ENCODE results near the gene GABRD.

GABRD gene

DNA sequence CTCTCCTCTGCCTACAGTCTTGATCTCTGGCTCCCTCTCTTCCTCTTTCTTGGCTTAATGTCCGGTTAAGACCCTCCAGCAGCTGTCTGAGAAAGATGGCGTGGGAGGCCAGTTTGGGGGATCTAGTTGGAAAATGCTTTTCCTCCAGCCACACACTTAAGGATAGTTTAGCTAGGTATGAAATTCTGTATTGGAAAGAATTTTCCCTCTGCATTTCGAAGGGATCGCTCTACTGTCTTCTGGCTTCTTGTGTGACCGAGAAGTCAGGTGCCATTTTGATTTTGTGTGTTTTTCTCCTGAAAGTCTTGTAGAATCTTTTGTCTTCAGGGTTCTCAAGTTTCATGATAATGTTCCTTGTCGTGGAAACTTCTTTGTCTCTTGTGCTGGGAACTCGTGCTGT lies 59.0 kb downstream of the GABRD start:
- H3K4me3 ChIP-seq (ENCODE audit: low read depth, low read length) = no peak overlapping the region
- DNase-seq (ENCODE audit: low read depth) = no peak
- TF ChIP-seq, protein P1, sequence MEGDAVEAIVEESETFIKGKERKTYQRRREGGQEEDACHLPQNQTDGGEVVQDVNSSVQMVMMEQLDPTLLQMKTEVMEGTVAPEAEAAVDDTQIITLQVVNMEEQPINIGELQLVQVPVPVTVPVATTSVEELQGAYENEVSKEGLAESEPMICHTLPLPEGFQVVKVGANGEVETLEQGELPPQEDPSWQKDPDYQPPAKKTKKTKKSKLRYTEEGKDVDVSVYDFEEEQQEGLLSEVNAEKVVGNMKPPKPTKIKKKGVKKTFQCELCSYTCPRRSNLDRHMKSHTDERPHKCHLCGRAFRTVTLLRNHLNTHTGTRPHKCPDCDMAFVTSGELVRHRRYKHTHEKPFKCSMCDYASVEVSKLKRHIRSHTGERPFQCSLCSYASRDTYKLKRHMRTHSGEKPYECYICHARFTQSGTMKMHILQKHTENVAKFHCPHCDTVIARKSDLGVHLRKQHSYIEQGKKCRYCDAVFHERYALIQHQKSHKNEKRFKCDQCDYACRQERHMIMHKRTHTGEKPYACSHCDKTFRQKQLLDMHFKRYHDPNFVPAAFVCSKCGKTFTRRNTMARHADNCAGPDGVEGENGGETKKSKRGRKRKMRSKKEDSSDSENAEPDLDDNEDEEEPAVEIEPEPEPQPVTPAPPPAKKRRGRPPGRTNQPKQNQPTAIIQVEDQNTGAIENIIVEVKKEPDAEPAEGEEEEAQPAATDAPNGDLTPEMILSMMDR (IDR thresholded peaks at IDR 0.05; ENCODE audit: low read depth, low read length, missing control alignments) = no peak
- in situ Hi-C loops (cut with HindIII; ENCODE audit: low sequenced_read_pairs) = no loop called here

DNA sequence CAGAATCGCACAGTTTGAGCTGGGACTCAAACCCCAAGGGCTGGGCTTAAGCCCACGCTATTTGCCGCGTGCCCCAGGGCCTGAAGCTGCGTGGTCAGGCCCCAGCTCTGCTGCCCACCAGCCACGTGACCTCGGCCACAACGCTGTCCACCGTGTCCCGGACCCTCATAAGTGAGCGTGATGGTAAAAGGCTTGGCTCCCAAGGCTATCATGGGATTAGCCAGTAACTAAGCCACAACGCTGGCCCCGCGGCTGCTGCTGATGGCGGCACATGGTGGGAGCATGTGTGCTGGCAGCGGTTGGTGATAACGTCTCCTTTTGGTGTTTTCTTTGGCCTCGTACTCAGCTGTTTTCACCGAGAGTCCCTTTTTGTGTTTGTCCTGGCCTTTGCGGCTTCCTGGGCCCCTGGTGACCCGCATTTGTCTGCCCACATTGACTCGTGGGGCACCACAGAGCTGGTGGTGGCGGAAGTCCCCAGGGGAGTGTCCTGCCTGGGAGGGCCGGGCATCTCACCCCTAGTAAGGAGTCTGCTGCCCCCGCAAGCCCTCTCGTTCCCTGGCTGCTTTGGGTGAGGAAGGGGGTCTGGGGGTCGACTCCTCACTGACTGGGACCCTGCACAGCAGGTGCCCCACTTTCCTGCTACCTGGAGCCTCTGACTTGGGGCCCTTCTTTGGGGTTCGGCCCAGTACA lies 60.4 kb downstream of the GABRD start:
- no peak for DNase-seq (ENCODE audit: low read depth)
- TF ChIP-seq, protein P1 (IDR thresholded peaks at IDR 0.05; ENCODE audit: low read depth, low read length, missing control alignments) = no peak

DNA sequence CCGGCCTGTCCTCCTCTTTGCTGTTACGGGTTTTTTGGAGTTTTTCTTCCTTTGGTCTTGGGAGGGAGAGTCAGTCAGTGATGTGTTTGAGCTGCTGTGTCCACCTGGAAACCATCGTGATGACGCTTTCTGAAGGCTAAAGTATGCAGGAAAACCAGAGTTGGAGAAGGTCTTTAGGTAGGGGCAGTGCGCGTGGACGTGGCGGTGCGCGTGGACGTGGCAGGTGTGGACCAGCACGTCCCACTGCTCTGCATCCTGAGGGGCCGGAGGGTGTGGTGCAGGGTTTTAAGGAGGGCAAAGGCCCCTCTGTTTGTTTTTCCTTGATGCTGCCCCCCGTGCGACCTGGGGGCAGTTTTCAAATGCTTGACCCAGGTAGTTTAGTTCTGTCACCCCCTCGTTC lies 61.0 kb downstream of the GABRD start:
- DNase-seq (ENCODE audit: low read depth) = no peak
- in situ Hi-C loops (cut with HindIII; ENCODE audit: low sequenced_read_pairs) = no loop called here
- TF ChIP-seq, protein P1 (IDR thresholded peaks at IDR 0.05; ENCODE audit: low read depth, low read length, missing control alignments) = no peak
- no peak overlapping the region for H3K4me3 ChIP-seq (ENCODE audit: low read depth, low read length)

More for the DNA sequence above, 60.4 kb downstream of the GABRD start:
- H3K4me3 ChIP-seq (ENCODE audit: low read depth, low read length) = no peak overlapping the region
- in situ Hi-C loops (cut with HindIII; ENCODE audit: low sequenced_read_pairs) = no loop called here

Data from astrocyte of the cerebellum (primary cell).